Adrenal gland (tissue), 5 donors: ENCODE results near the gene CCDC85C.

Source experiments
- CTCF ChIP-seq, 6 experiments: fragments of 450-650 bp in 4 of 6; fragments of 200-600 bp in 2 of 6; sonication (generic) in 1 of 6; IDR thresholded peaks; 1 replicate in 5 of 6; 2 replicates in 1 of 6; pipeline versions ENCODE4 v1.5.1 to v1.8.0; 2016 to 2021; ENCODE audit warnings: antibody characterized with exemption in 6 of 6, mild to moderate bottlenecking in 2 of 6, moderate library complexity in 1 of 6
- POLR2A ChIP-seq, 2 donors: fragments of 450-650 bp; IDR thresholded peaks; one replicate each; pipeline ENCODE4 v1.6.1; 2017; ENCODE audit warnings: antibody characterized with exemption in 2 of 2, mild to moderate bottlenecking in 2 of 2, moderate library complexity in 1 of 2
- donor health status: DM: no; HTN: no; CAD: no.

- TF ChIP-seq CTCF (IDR thresholded peaks at IDR 0.05) (no peak), POLR2A (IDR thresholded peaks at IDR 0.05) (no peak)
Observed at GRCh38 chr14:99564926-99565259, 39.1 kb downstream of the CCDC85C start.
